Heart left ventricle (tissue), 16 donors: ENCODE measurements around the gene LAMB1. TPM values are rescaled to one million over a fixed set of nuclear protein-coding genes. Genes with fewer than 3 reads are reported as not detected.
"Not testable (repeated sequence)": the region's sequence is repeated elsewhere in the genome, so short reads cannot be mapped to it uniquely, and the experiment has no call there.

Experiments used
- ATAC-seq, 4 donors: fragments of 200-7000 bp; cut with Tn5 transposase; one replicate each; pipeline ENCODE4 v1.9.1; 2020 to 2022; ENCODE audit warnings: moderate library complexity in 4 of 4, mild to moderate bottlenecking in 3 of 4, moderate number of reproducible peaks in 1 of 4
- DNase-seq, 5 donors: peaks; one replicate each; pipeline ENCODE4 v3.0.0-alpha.2; 2020
- H3K27ac ChIP-seq, 12 donors: fragments of 200-600 bp; sonication (generic) in 4 of 12; one replicate each; pipeline versions ENCODE4 v1.5.0 to v1.8.0; 2016 to 2022; ENCODE audit warnings: mild to moderate bottlenecking in 2 of 12
- H3K27me3 ChIP-seq, 9 donors: fragments of 200-600 bp; sonication (generic) in 2 of 9; one replicate each; pipeline versions ENCODE4 v1.5.1 to v1.8.0; 2016 to 2022; ENCODE audit warnings: mild to moderate bottlenecking in 3 of 9
- H3K36me3 ChIP-seq, 9 donors: fragments of 200-600 bp; sonication (generic) in 2 of 9; one replicate each; pipeline versions ENCODE4 v1.5.0 to v1.8.0; 2018 to 2022; ENCODE audit warnings: mild to moderate bottlenecking in 2 of 9
- H3K4me1 ChIP-seq, 12 donors: fragments of 200-600 bp; sonication (generic) in 4 of 12; one replicate each; pipeline versions ENCODE4 v1.5.0 to v1.8.0; 2016 to 2022; ENCODE audit warnings: mild to moderate bottlenecking in 3 of 12
- H3K4me3 ChIP-seq, 12 donors: fragments of 200-600 bp; sonication (generic) in 4 of 12; one replicate each; pipeline versions ENCODE4 v1.5.0 to v1.8.0; 2017 to 2022; ENCODE audit warnings: mild to moderate bottlenecking in 9 of 12, moderate library complexity in 4 of 12
- H3K9me3 ChIP-seq, 12 donors: fragments of 200-600 bp; sonication (generic) in 4 of 12; one replicate each; pipeline versions ENCODE4 v1.5.0 to v1.8.0; 2016 to 2022; ENCODE audit warnings: mild to moderate bottlenecking in 1 of 12
- CTCF ChIP-seq, 12 donors: fragments of 200-600 bp; sonication (generic) in 4 of 12; IDR thresholded peaks; one replicate each; pipeline versions ENCODE4 v1.5.0 to v1.8.0; 2018 to 2022; ENCODE audit warnings: antibody characterized with exemption in 12 of 12, mild to moderate bottlenecking in 5 of 12
- POLR2A ChIP-seq, 2 donors: fragments of 450-650 bp; IDR thresholded peaks; one replicate each; pipeline ENCODE4 v1.6.1; 2017; ENCODE audit warnings: antibody characterized with exemption in 2 of 2, mild to moderate bottlenecking in 2 of 2, moderate library complexity in 2 of 2
- WGBS, 4 donors: extraction: QIAGEN DNeasy Blood & Tissue Kit in 2 of 4; methylation state at CpG; one replicate each; pipeline versions ENCODE4 v1.1.5 to v1.1.7; 2013 to 2018; 5-methylcytosine and 5-hydroxymethylcytosine counted together
- intact Hi-C, 10 donors: fragments of 100-400 bp; cut with DNase I; formaldehyde crosslinking; loops; one replicate each; pipeline versions ENCODE4 v1.11.1 to v1.14.2; 2022
- polyA plus RNA-seq, 2 donors: library from polyadenylated mRNA; stranded (reverse); fragments of 200-250 nt; gene quantifications; one replicate each; pipeline ENCODE4 v1.2.3, GENCODE V29; 2013
- total RNA-seq, 9 donors: library from RNA; depleted of rRNA in 2 of 9; stranded (reverse); fragments of >200 nt in 2 of 9; fragmentation: NEBNext Ultra II Directional in 3 of 9; extraction: Animal tissue kit (Norgen Biotek cat#: 25700) in 3 of 9; gene quantifications; one replicate each; pipeline versions ENCODE4 v1.1.0 to v1.2.4, GENCODE V29; 2016 to 2023
- donor health status: ischemic (EF 13 %, LVEDD 7.1; RV severe dilation, severe dysfunction).
- donor health status: healthy with polysubstance abuse.
- donor health status: DM: no; HTN: yes; CAD: no.
- donor health status: DM: no; HTN: no; CAD: no.
- donor health status: ischemic (EF 25% LVEDD 6.9; RV normal size, moderate dysfunction).
- donor health status: ischemic (EF 25% LVEDD 5.7; RV mildly dilated, moderate dysfunction).
- donor health status: healthy.
- donor health status: DM: yes; HTN: yes; CAD: no.
- donor health status: ischemic (EF 35%, LVEDD 5.7; RV mildly dilated, moderate dysfunction).
- donor health status: nonischemic (EF 11% LVEDD 7.7; RV severe dilation, severe dysfunction).
- donor health status: DM: yes; HTN: yes; CAD: no.
- donor health status: PGD.
- donor health status: ischemic (EF 29% LVEDD 5.4; RV normal size, mild dysfunction).
- donor health status: nonischemic (EF 23%, LVEDD 6.1; RV moderate dilation, normal function).

Gene LAMB1
- total and polyA plus RNA-seq, 11 donors, result 29.1 to 121 (median 55.9) TPM

DNA sequence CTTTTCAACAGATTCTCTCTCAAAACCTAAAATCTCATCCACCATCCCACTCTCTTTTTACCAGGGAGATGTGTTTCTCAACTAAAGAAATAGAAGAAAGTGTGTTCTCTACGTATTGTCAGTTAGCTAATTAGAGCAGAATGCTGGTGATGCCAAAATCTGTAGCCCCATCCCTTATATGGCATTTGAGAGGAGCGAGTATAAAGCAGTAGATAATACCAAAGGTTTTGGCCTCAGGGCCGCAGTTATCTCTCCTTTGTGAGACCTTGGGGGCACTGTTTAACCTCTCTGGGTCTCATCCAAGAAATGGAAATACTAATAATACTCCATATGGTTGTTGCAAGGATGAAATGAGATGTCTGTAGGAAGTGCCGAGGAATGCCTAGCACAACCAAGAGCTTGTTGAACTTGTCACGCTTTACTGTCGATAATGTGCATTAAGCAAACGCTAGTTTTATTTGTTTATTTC, 112.4 kb downstream of the LAMB1 start:
- peak in 3 of 4 donors; percentile 1 to 4 (median 2) for ATAC-seq
- intact Hi-C loops, result loop anchor here in 6 of 10 donors (2.0 to 10.0 kb wide), 7 partner anchors 104 to 637 kb away; partner anchors contain the start of genes LAMB1 (in 2 of the 6) and PNPLA8 (in 1 of the 6)
- H3K4me1 ChIP-seq, result peaks cover 7 to 47% (median 34%) of the 10 kb centered on the region in 12 donors
- H3K9me3 ChIP-seq, result no peaks in the 10 kb centered on the region
- TF ChIP-seq CTCF (IDR thresholded peaks at IDR 0.05) (no peak), POLR2A (IDR thresholded peaks at IDR 0.05) (no peak)
- DNase-seq, result no peak
- peak overlapping the region; percentile 40 to 94 (median 76) for H3K4me3 ChIP-seq
- WGBS, 4 donors, result 1 to 4% (median 2%) methylated on average over 7 of the region's 7 CpGs
- H3K27ac ChIP-seq, result peak overlapping the region; percentile 91 to 99 (median 96)
- peaks cover 0 to 27% (median 24%) of the 10 kb centered on the region in 9 donors for H3K36me3 ChIP-seq
- H3K27me3 ChIP-seq, result no peaks in the 10 kb centered on the region

DNA sequence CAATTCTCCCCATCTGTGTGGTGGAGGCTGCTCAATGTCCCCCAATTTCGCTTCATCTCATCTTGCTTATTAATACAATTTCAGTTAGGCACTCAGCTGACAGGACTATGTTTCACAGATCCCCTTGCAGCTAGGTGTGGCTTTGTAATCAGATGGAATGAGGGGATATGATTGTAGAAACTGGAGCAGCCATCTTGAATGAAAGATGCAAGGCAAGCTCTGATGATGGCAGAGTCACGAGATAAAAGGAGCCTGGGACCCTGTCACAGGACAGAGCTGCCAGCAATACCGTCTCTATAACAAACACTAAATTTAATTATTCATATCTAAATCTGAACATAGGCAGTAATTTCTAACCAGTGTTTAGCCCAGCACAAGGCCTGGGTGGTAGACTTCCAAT, 113.0 kb downstream of the LAMB1 start:
- Histone ChIP-seq H3K9me3 (no peaks in the 10 kb centered on the region), H3K27ac (peak overlapping the region in 5 of 12 donors; percentile 93 to 99 (median 97)), H3K27me3 (no peaks in the 10 kb centered on the region), H3K4me1 (peaks cover 7 to 42% (median 32%) of the 10 kb centered on the region in 12 donors), H3K36me3 (peaks cover 0 to 21% (median 19%) of the 10 kb centered on the region in 9 donors), H3K4me3 (peak overlapping the region in 3 of 12 donors; percentile 66 to 78 (median 76))
- no peak for DNase-seq
- TF ChIP-seq CTCF (IDR thresholded peaks at IDR 0.05) (no peak), POLR2A (IDR thresholded peaks at IDR 0.05) (no peak)
- ATAC-seq, result no peak
- intact Hi-C loops, result loop anchor here in 6 of 10 donors (2.0 to 10.0 kb wide), 7 partner anchors 105 to 637 kb away; partner anchors contain the start of genes LAMB1 (in 2 of the 6) and PNPLA8 (in 1 of the 6)
- WGBS, 4 donors, result 57 to 84% (median 73%) methylated on average over 3 of the region's 3 CpGs

- intact Hi-C loops, ATAC-seq, H3K27me3 ChIP-seq, H3K27ac ChIP-seq, DNase-seq, H3K36me3 ChIP-seq, H3K4me3 ChIP-seq, H3K9me3 ChIP-seq: not testable (repeated sequence)
- 95 to 97% (median 96%) methylated on average over 4 to 22 of the region's 22 CpGs for WGBS, 4 donors
- peaks cover 0 to 20% (median 15%) of the 10 kb centered on the region in 12 donors for H3K4me1 ChIP-seq
Measured at GRCh38 chr7:107887827-107888226, 115.1 kb downstream of the LAMB1 start.

GRCh38 chr7:107884066-107884818, 118.7 kb downstream of the LAMB1 start:
- Histone ChIP-seq H3K27me3 (no peaks in the 10 kb centered on the region), H3K4me3 (no peak overlapping the region), H3K4me1 (peaks cover 0 to 4% (median 0%) of the 10 kb centered on the region in 12 donors), H3K27ac (no peak overlapping the region), H3K9me3 (no peaks in the 10 kb centered on the region), H3K36me3 (no peaks in the 10 kb centered on the region)
- intact Hi-C loops, result no loop called here
- TF ChIP-seq POLR2A (IDR thresholded peaks at IDR 0.05) (no peak), CTCF (IDR thresholded peaks at IDR 0.05) (no peak)
- 72 to 77% (median 74%) methylated on average over 6 of the region's 6 CpGs for WGBS, 4 donors
- ATAC-seq (peak in 1 of 4 donors; percentile 17), DNase-seq (no peak)
